HG03575 (cell line): ENCODE measurements around the gene UGT1A7.
"Not testable (repeated sequence)": the region's sequence is repeated elsewhere in the genome, so short reads cannot be mapped to it uniquely, and the experiment has no call there.

ENCODE experiments used
- ATAC-seq: cut with Tn5 transposase; IDR thresholded peaks from one replicate; pipeline ENCODE4 v1.9.1; 2021; ENCODE audit not compliant: unreplicated experiment, insufficient number of reproducible peaks, low FRiP score; ENCODE audit errors: extremely low read depth

Gene UGT1A7

DNA sequence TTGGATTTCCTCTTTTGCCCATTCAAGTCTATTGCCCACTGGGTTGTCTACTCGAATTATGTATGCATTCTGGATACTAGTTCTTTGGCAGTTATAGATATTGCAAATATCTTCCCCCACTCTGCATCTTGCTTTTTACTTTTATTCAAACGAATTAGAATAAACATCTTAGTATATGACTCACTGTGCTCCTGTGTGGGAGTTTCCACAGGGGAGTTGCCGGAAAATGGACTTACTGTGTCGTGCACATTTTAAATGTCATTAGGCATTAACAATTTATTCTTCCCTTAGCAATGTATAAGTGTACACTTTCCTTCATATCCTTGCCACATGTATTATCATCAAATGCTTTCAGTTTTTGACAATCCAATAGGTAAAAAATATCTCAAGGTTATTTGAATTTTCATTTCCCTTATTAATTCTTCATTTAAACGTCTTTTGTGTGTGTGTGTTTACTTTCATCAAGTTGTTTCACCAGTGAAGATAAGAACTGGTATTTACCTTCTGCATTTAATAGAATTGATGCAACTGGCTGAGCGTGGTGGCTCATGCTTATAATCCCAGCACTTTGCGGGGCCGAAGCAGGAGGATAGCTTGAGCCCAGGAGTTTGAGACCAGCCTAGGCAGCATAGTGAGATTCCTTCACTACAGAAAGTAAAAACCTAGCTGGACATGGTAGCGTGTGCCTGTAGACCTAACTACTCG, 26.4 kb downstream of the UGT1A7 start:
- ATAC-seq: no peak

- ATAC-seq: no peak
These were observed 27.2 kb downstream of the UGT1A7 start for GRCh38 chr2:233708942-233709341.

- ATAC-seq: no peak
These were observed 29.8 kb downstream of the UGT1A7 start for GRCh38 chr2:233711312-233712008.

DNA sequence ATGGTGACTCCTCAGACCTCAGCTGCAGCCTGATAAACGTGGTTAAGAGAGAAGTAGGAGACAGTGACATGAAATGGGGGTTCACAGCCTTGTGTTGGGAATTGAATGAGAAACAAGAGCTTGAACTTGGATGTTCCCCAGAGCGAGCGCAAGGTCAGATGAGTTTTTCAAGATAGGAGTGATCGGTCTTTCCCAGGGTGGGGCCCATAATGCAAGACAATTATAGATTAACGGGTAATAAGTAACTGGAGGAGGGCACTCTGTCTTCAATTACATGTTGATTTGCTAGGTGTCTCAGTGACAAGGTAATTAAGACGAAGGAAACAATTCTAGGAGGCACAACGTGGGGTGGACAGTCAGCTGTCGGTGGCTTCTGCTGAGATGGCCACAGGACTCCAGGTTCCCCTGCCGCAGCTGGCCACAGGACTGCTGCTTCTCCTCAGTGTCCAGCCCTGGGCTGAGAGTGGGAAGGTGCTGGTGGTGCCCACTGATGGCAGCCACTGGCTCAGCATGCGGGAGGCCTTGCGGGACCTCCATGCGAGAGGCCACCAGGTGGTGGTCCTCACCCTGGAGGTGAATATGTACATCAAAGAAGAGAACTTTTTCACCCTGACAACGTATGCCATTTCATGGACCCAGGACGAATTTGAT, 31.0 kb downstream of the UGT1A7 start, which contains the start of gene UGT1A5:
Gene UGT1A5, plus strand, starts transcription at position 297 of the 651 bp plus-strand sequence. Its CDS starts 85 bp downstream, at position 382.
- no peak for ATAC-seq

DNA sequence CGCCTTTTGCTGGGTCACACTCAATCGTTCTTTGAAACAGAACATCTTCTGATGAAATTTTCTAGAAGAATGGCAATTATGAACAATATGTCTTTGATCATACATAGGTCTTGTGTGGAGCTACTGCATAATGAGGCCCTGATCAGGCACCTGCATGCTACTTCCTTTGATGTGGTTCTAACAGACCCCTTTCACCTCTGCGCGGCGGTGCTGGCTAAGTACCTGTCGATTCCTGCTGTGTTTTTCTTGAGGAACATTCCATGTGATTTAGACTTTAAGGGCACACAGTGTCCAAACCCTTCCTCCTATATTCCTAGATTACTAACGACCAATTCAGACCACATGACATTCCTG, 31.5 kb downstream of the UGT1A7 start:
- ATAC-seq: no peak

- ATAC-seq: no peak
These were observed 32.4 kb downstream of the UGT1A7 start for GRCh38 chr2:233714121-233714520.

DNA sequence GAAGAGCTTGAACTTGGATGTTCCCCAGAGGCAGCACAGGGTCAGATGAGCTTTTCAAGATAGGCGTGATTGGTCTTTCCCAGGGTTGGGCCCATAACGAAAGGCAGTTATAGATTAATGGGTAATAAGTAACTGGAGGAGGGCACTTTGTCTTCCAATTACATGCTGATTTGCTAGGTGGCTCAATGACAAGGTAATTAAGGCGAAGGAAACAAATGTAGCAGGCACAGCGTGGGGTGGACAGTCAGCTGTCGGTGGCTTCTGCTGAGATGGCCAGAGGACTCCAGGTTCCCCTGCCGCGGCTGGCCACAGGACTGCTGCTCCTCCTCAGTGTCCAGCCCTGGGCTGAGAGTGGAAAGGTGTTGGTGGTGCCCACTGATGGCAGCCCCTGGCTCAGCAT, 36.9 kb downstream of the UGT1A7 start, which contains the start of gene UGT1A4:
Gene UGT1A4, plus strand, starts transcription at position 185 of the 400 bp plus-strand sequence. Its CDS starts 85 bp downstream, at position 270.
- no peak for ATAC-seq

- no peak for ATAC-seq
These were observed 47.1 kb downstream of the UGT1A7 start, which contains the start of gene UGT1A3 for GRCh38 chr2:233728723-233729301. Gene UGT1A3 (plus strand): TSS chr2:233729042. CDS start chr2:233729127, 85 bp downstream.

DNA sequence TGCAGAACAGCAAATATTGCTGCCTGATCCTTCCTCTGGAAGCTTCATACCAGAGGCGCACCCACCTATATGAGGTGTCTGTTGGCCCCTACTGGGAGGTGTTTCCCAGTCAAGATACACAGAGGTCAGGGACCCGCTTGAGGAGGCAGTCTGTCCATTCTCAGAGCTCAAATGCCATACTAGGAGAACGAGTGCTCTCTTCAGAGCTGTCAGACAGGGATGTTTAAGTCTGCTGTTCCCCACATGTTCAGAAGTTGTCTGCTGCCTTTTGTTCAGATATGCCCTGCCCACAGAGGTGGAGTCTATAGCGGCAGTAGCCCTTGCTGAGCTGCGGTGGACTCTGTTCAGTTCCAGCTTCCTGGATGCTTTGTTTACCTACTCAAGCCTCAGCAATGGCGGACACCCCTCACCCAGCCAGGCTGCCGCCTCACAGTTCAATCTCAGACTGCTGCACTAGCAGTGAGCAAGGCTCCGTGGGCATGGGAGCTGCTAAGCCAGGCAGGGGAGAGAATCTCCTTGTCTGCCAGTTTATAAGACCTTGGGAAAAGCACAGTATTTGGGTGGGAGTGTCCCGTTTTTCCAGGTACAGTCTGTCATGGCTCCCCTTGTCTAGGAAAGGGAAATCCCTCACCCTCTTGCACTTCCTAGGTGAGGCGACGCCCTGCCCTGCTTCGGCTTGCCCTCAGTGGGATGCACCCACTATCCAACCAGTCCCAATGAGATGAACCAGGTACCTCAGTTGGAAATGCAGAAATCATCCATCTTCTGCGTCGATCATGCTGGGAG, 55.4 kb downstream of the UGT1A7 start:
- ATAC-seq: not testable (repeated sequence)

DNA sequence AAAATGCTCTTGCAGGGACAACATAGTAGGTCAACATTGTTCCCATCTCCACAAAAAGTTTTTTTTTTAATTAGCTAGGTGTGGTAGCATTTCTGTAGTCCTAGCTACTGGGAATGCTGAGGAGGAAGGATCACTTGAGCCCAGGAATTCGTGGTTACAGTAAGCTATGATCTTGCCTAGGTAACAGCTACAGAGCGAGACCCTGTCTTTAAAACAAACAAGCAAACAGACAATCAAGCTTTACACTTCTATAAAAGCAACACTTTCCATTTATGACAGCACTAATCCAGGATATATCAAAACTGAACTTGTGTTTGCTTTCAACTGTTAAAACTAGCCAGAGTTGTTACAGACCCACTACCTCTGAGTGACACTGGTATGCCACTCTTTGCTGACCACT, 59.2 kb downstream of the UGT1A7 start:
- no peak for ATAC-seq

DNA sequence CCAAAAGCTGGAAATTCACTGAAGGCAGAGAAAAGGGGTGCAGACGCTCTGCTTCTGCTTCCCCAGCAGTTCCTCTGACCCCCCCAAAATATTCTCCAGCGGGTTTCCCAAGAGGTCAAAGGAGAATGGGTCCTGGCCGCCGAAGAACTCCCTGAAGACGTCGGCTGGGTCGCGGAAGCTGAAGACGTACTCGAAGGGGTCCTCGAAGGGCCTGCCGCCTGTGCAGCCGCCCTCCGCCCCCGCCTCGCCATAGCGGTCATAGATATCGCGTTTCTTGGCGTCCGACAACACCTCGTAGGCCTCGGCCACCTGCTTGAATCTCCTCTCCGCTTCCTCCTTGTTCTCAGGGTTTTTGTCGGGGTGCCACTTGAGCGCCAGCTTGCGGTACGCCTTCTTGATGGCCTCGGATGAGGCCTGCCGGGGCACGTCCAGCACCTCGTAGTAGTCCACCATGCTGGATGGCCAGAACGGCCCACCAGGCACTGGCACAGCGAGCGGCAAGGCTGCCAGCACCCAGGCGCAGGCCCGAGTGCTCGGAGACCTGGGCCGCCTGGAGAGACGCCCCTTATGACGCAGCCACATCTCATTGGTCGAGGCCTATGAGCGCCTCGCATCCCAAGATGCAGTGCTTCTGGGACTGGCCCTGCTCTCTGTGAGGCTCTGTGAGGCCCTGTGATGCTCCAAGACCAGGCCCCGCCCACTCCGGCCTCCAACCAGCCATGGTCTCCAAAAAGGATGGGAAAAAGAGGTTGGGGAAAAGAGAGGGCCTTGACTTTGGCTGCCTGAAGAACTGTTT, 62.0 kb downstream of the UGT1A7 start:
- no peak for ATAC-seq

- ATAC-seq: no peak
These were observed 63.5 kb downstream of the UGT1A7 start for GRCh38 chr2:233745073-233745755.

GRCh38 chr2:233745838-233746237, 64.1 kb downstream of the UGT1A7 start:
- not testable (repeated sequence) for ATAC-seq

- ATAC-seq: no peak
These were observed 65.0 kb downstream of the UGT1A7 start for GRCh38 chr2:233746475-233747282.

- no peak for ATAC-seq
These were observed 65.5 kb downstream of the UGT1A7 start for GRCh38 chr2:233747283-233747544.

DNA sequence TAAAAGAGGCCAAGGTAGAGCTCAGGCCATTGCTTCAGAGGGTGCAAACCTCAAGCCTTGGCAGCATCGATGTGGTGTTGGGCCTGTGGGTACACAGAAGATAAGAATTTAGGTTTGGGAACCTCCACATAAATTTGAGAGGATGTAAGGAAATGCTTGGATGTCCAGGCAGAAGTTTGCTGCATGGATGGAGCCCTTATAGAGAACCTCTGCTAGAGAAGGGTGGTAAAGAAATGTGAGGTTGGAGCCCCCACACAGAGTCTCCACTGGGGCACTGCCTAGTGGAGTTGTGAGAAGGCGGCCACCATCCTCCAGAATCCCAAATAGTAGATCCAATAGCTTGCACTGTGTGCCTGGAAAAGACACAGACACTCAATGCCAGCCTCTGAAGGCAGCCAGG, 69.0 kb downstream of the UGT1A7 start:
- ATAC-seq: not testable (repeated sequence)
